NT2/D1 (cell line): ENCODE measurements around the gene BFSP2.

Source experiments
- YY1 ChIP-seq: IDR thresholded peaks from 2 replicates; pipeline ENCODE4 v1.6.1; 2011; ENCODE audit not compliant: insufficient read length, insufficient read depth
- ZNF274 ChIP-seq: IDR thresholded peaks from 2 replicates; pipeline ENCODE4 v1.6.1; 2011; ENCODE audit warnings: mild to moderate bottlenecking, low read depth, low read length

GRCh38 chr3:133361011-133361410 is 38.8 kb upstream of the BFSP2 start:
- TF ChIP-seq ZNF274 (no peak), YY1 (no peak)
